Keratinocyte (primary cell): ENCODE measurements around the gene MYL10. TPM values are rescaled to one million over a fixed set of nuclear protein-coding genes. Genes with fewer than 3 reads are reported as not detected.

Experiments used
- DNase-seq: peaks from one replicate; pipeline ENCODE4 v3.0.0-alpha.2; 2011; ENCODE audit warnings: low read depth, missing footprints, low spot score
- FAIRE-seq: peaks from 2 replicates; lab custom pipeline; 2011; peaks lifted over from hg19 to GRCh38; lab: Jason Lieb, UNC
- H2AFZ ChIP-seq: 2 replicates; pipeline ENCODE4 v1.6.0; 2012; ENCODE audit warnings: low read length, control low read depth, inconsistent platforms; ENCODE audit not compliant: control insufficient read depth
- H3K27ac ChIP-seq: 2 replicates; pipeline ENCODE4 v1.5.1; 2011; ENCODE audit warnings: low read length; ENCODE audit not compliant: control insufficient read depth, insufficient read depth
- H3K27me3 ChIP-seq: 3 replicates; pipeline ENCODE4 v1.6.0; 2011; ENCODE audit warnings: low read length; ENCODE audit not compliant: control insufficient read depth, insufficient read depth; ENCODE audit errors: extremely low read depth
- H3K36me3 ChIP-seq, 2 experiments: 2 replicates in 1 of 2; 3 replicates in 1 of 2; pipeline ENCODE4 v1.5.1; 2011; ENCODE audit warnings: low read length in 2 of 2, mild to moderate bottlenecking in 1 of 2; ENCODE audit not compliant: control insufficient read depth in 2 of 2, insufficient read depth in 2 of 2; ENCODE audit errors: extremely low read depth in 1 of 2
- H3K4me1 ChIP-seq: 3 replicates; pipeline ENCODE4 v1.5.1; 2011; ENCODE audit warnings: low read length; ENCODE audit not compliant: control insufficient read depth, insufficient read depth; ENCODE audit errors: extremely low read depth
- H3K4me2 ChIP-seq: 3 replicates; pipeline ENCODE4 v1.6.0; 2011; ENCODE audit warnings: low read depth, low read length; ENCODE audit not compliant: control insufficient read depth, insufficient read depth; ENCODE audit errors: extremely low read depth
- H3K4me3 ChIP-seq, 3 experiments: fragments of 200-600 bp in 1 of 3; sonication (generic) in 1 of 3; 2 replicates in 2 of 3; 3 replicates in 1 of 3; pipeline ENCODE4 v1.5.1; 2011 to 2016; ENCODE audit warnings: low read length in 3 of 3, mild to moderate bottlenecking in 3 of 3, control low read depth in 2 of 3, inconsistent platforms in 1 of 3, low read depth in 1 of 3, mixed read lengths in 1 of 3, mixed run types in 1 of 3, moderate library complexity in 1 of 3; ENCODE audit not compliant: control insufficient read depth in 2 of 3, insufficient read depth in 2 of 3; ENCODE audit errors: extremely low read depth in 1 of 3
- H3K79me2 ChIP-seq: 2 replicates; pipeline ENCODE4 v1.6.0; 2012; ENCODE audit warnings: low read length; ENCODE audit not compliant: control insufficient read depth, insufficient read depth
- H3K9ac ChIP-seq: 3 replicates; pipeline ENCODE4 v1.6.0; 2011; ENCODE audit warnings: low read length; ENCODE audit not compliant: control insufficient read depth, insufficient read depth; ENCODE audit errors: extremely low read depth
- H3K9me1 ChIP-seq: 3 replicates; pipeline ENCODE4 v1.6.0; 2011; ENCODE audit warnings: low read length; ENCODE audit not compliant: control insufficient read depth, insufficient read depth; ENCODE audit errors: extremely low read depth
- H3K9me3 ChIP-seq: 2 replicates; pipeline ENCODE4 v1.5.1; 2012; ENCODE audit warnings: low read depth, low read length; ENCODE audit not compliant: control insufficient read depth
- H4K20me1 ChIP-seq: 3 replicates; pipeline ENCODE4 v1.6.0; 2011; ENCODE audit warnings: low read length; ENCODE audit not compliant: control insufficient read depth, insufficient read depth; ENCODE audit errors: extremely low read depth
- EZH2 ChIP-seq: IDR thresholded peaks from one replicate; pipeline ENCODE4 v1.6.1; 2012; ENCODE audit warnings: inconsistent platforms, mild to moderate bottlenecking, low read length, moderate library complexity
- dilution Hi-C: fragments of 300-500 bp; cut with MboI; formaldehyde crosslinking; loops from one replicate; pipeline ENCODE4 v1.7.0; 2020; ENCODE audit warnings: low sequenced_read_pairs; ENCODE audit not compliant: extremely low pct_ligation_motif_present
- polyA minus RNA-seq, 3 experiments: library from RNA; depleted of rRNA, polyadenylated mRNA; stranded (reverse); fragments of >200 nt; gene quantifications; 1 replicate in 1 of 3; 2 replicates in 1 of 3; 3 replicates in 1 of 3; pipeline ENCODE4 v1.2.3, GENCODE V29; 2011
- polyA plus RNA-seq, 5 experiments: library from polyadenylated mRNA; depleted of rRNA in 3 of 5; stranded (reverse) in 3 of 5; stranded (forward) in 1 of 5; unstranded in 1 of 5; fragments of >200 nt; gene quantifications; 1 replicate in 1 of 5; 2 replicates in 3 of 5; 3 replicates in 1 of 5; pipeline versions ENCODE4 v1.2.1 to v1.2.3, GENCODE V29; 2011 to 2012; ENCODE audit warnings: missing spikeins in 2 of 5, low read depth in 1 of 5, low replicate concordance in 1 of 5
- TF ChIP-seq, protein P1 (sequence below), 3 experiments: IDR thresholded peaks in 1 of 3; conservative IDR thresholded peaks in 1 of 3; optimal IDR thresholded peaks in 1 of 3; 2 replicates in 2 of 3; 3 replicates in 1 of 3; pipeline versions ENCODE3 to v1.5.1; 2011; ENCODE audit warnings: low read length in 3 of 3, mild to moderate bottlenecking in 3 of 3, moderate library complexity in 2 of 3, control low read depth in 1 of 3, inconsistent platforms in 1 of 3; ENCODE audit not compliant: insufficient read depth in 2 of 3; ENCODE audit errors: extremely low read depth in 1 of 3

Gene MYL10
- not detected in 3 replicates for polyA plus RNA-seq
- polyA plus RNA-seq (2011; ENCODE audit: low read depth), result not detected
- not detected in 2 replicates for polyA plus RNA-seq (2011; cell fraction: cytosol; rRNA removed)
- not detected in 2 replicates for polyA plus RNA-seq (2011; cell fraction: nucleus; rRNA removed)
- polyA plus RNA-seq (2012; ENCODE audit: low replicate concordance), result not detected in 2 replicates
- not detected in 3 replicates for polyA minus RNA-seq
- polyA minus RNA-seq (2011; cell fraction: cytosol; rRNA and poly(A)+ RNA removed), result not detected
- polyA minus RNA-seq (2011; cell fraction: nucleus; rRNA and poly(A)+ RNA removed), result not detected in 2 replicates

DNA sequence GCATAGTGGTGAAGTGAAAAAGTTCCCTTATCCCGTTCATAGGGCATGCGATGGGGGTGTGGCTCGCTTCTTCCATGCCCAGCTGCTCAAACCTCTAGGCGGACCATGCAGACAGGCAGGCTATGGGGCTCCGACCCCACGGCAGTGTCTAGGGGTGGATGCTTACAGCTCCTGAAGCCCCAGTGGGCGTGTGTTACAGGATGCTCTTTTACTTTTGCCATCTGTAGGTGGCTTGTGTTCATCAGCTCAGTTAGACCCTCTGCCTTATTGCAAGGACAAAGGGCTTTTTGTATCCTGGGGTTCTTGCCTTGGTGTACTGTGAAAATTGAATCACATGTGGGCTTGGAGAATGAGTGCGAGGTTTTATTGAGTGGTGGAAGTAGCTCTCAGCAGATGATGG is at the start of gene MYL10:
Gene MYL10 (minus strand): TSS at position 126 of the 400 bp plus-strand sequence. CDS start 178 bp downstream, outside the sequence.
- Histone ChIP-seq H3K36me3 (no peaks in the 10 kb centered on the region), H3K9me1 (no peaks in the 10 kb centered on the region), H3K79me2 (no peaks in the 10 kb centered on the region), H3K4me3 (no peak within 1 kb of the TSS), H4K20me1 (no peaks in the 10 kb centered on the region), H3K4me2 (peak within 1 kb of the TSS; percentile 42), H2AFZ (no peak within 1 kb of the TSS), H3K27me3 (peaks cover 29% of the 10 kb centered on the region), H3K9ac (no peak within 1 kb of the TSS), H3K9me3 (peaks cover 3% of the 10 kb centered on the region), H3K27ac (no peak within 1 kb of the TSS), H3K4me1 (peaks cover 17% of the 10 kb centered on the region)
- TF ChIP-seq EZH2, result no peak
- TF ChIP-seq, protein P1, sequence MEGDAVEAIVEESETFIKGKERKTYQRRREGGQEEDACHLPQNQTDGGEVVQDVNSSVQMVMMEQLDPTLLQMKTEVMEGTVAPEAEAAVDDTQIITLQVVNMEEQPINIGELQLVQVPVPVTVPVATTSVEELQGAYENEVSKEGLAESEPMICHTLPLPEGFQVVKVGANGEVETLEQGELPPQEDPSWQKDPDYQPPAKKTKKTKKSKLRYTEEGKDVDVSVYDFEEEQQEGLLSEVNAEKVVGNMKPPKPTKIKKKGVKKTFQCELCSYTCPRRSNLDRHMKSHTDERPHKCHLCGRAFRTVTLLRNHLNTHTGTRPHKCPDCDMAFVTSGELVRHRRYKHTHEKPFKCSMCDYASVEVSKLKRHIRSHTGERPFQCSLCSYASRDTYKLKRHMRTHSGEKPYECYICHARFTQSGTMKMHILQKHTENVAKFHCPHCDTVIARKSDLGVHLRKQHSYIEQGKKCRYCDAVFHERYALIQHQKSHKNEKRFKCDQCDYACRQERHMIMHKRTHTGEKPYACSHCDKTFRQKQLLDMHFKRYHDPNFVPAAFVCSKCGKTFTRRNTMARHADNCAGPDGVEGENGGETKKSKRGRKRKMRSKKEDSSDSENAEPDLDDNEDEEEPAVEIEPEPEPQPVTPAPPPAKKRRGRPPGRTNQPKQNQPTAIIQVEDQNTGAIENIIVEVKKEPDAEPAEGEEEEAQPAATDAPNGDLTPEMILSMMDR (optimal IDR thresholded peaks at IDR 0.05 in 1 of 3, IDR thresholded peaks at IDR 0.05 in 1 of 3, conservative IDR thresholded peaks at IDR 0.05 in 1 of 3; ENCODE audit: extremely low read depth in 1 of 3, insufficient read depth in 2 of 3, low read length in 3 of 3), result no peak
- DNase-seq, result no peak
- FAIRE-seq, result no peak
- dilution Hi-C loops, result no loop called here

DNA sequence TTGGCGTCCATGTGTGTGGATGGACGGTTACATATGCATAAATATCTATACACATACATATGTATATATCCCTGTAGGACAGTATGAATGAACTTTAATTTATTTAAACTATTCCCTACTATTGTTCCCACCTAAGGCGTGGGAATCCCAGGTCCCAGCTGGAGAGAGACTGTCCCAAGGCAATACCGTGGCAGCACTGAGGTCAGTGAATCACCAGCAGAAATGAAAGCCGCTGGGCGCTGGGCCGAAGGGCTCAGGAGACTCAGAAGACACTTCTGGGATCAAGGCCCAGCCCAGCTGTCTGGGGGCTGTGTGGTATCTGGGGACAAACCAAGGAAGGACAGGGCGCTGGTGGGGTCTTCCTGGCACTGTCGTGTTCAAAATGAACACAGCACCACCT is 49.6 kb upstream of the MYL10 start:
- FAIRE-seq (no peak), DNase-seq (no peak)
- Histone ChIP-seq H3K36me3 (no peaks in the 10 kb centered on the region), H3K4me1 (peaks cover 8% of the 10 kb centered on the region), H3K9ac (no peak overlapping the region), H3K4me2 (no peak overlapping the region), H3K27ac (no peak overlapping the region), H3K27me3 (no peaks in the 10 kb centered on the region), H3K79me2 (no peaks in the 10 kb centered on the region), H3K9me3 (no peaks in the 10 kb centered on the region), H3K4me3 (no peak overlapping the region), H4K20me1 (no peaks in the 10 kb centered on the region), H2AFZ (no peak overlapping the region), H3K9me1 (no peaks in the 10 kb centered on the region)
- dilution Hi-C loops, result no loop called here
- no peak for TF ChIP-seq EZH2
- TF ChIP-seq, protein P1 (optimal IDR thresholded peaks at IDR 0.05 in 1 of 3, IDR thresholded peaks at IDR 0.05 in 1 of 3, conservative IDR thresholded peaks at IDR 0.05 in 1 of 3; ENCODE audit: extremely low read depth in 1 of 3, insufficient read depth in 2 of 3, low read length in 3 of 3), result no peak
